ENCODE data around the gene DSN1.

- no peak for TF ChIP-seq CTCF (IDR thresholded peaks at IDR 0.05)
- TF ChIP-seq POLR2A (IDR thresholded peaks at IDR 0.05), result no peak
These were observed 12.7 kb upstream of the DSN1 start for GRCh38 chr20:36786246-36786645.

All from stomach (tissue), 4 donors.